Astrocyte (in vitro differentiated cells and primary cell): ENCODE results near the gene LRRC34.

Experiments
- EZH2 ChIP-seq: IDR thresholded peaks from 2 replicates; pipeline ENCODE4 v1.6.1; 2012; ENCODE audit warnings: mild to moderate bottlenecking, low read length, inconsistent platforms; ENCODE audit not compliant: insufficient read depth
- TF ChIP-seq, protein P1 (sequence below): IDR thresholded peaks from 2 replicates; pipeline ENCODE4 v1.5.1; 2011; ENCODE audit warnings: low read depth, mild to moderate bottlenecking, inconsistent platforms, low read length, moderate library complexity; ENCODE audit not compliant: insufficient read depth

DNA sequence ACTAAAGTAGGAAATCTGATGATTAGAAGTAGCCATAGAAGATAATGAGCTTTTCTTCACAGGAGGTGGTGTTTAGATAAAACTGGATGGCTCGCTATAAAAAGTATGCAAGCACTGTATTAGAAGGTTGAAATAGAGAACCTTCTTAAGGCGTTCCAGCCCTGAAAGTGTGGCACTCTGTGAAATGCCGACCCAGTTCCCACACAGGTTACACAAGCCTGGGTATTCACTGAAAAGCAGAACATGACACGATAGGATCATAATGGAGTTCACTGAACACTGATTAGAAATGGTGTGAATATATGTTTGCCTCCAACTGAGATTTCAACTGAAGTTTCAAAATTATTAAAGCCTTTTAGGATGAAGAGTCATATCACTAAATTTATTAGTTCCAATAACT, 15.0 kb upstream of the LRRC34 start:
- TF ChIP-seq, protein P1, sequence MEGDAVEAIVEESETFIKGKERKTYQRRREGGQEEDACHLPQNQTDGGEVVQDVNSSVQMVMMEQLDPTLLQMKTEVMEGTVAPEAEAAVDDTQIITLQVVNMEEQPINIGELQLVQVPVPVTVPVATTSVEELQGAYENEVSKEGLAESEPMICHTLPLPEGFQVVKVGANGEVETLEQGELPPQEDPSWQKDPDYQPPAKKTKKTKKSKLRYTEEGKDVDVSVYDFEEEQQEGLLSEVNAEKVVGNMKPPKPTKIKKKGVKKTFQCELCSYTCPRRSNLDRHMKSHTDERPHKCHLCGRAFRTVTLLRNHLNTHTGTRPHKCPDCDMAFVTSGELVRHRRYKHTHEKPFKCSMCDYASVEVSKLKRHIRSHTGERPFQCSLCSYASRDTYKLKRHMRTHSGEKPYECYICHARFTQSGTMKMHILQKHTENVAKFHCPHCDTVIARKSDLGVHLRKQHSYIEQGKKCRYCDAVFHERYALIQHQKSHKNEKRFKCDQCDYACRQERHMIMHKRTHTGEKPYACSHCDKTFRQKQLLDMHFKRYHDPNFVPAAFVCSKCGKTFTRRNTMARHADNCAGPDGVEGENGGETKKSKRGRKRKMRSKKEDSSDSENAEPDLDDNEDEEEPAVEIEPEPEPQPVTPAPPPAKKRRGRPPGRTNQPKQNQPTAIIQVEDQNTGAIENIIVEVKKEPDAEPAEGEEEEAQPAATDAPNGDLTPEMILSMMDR: no peak
- TF ChIP-seq EZH2: no peak
